C4-2B (cell line): ENCODE data around the gene C1orf159.

ENCODE experiments used
- H3K27ac ChIP-seq: fragments of 450-650 bp; 2 replicates; pipeline ENCODE4 v1.5.1; 2017
- CTCF ChIP-seq: fragments of 450-650 bp; conservative IDR thresholded peaks from 2 replicates; pipeline ENCODE4 v1.5.1; 2017; ENCODE audit warnings: mild to moderate bottlenecking
- ZFX ChIP-seq: fragments of 450-650 bp; IDR thresholded peaks from 2 replicates; pipeline ENCODE4 v1.6.1; 2017

The C1orf159 gene

GRCh38 chr1:1127551-1128451 lies 11.9 kb upstream of the C1orf159 start:
- TF ChIP-seq ZFX (no peak), CTCF (no peak)

GRCh38 chr1:1125945-1126344 lies 10.1 kb upstream of the C1orf159 start:
- no peak for TF ChIP-seq CTCF
- TF ChIP-seq ZFX: no peak
- no peak overlapping the region; the same call in 1 of the 2 replicates for H3K27ac ChIP-seq

More at GRCh38 chr1:1127551-1128451, 11.9 kb upstream of the C1orf159 start:
- H3K27ac ChIP-seq: no peak overlapping the region

GRCh38 chr1:1124786-1125642 lies 9.1 kb upstream of the C1orf159 start:
- H3K27ac ChIP-seq: peak overlapping the region; percentile 58
- TF ChIP-seq ZFX (0 out of 2 replicates have a peak, but pooled peaks have one; percentile 32), CTCF (no peak)

GRCh38 chr1:1124508-1124785 lies 8.6 kb upstream of the C1orf159 start:
- H3K27ac ChIP-seq: peak overlapping the region; percentile 58
- TF ChIP-seq CTCF: no peak
- no peak for TF ChIP-seq ZFX

- peak overlapping the region; percentile 58 for H3K27ac ChIP-seq
- TF ChIP-seq ZFX (no peak), CTCF (no peak)
Measured at GRCh38 chr1:1123581-1124507, 8.0 kb upstream of the C1orf159 start.

GRCh38 chr1:1122981-1123480 lies 7.1 kb upstream of the C1orf159 start:
- TF ChIP-seq CTCF: no peak
- TF ChIP-seq ZFX: no peak
- H3K27ac ChIP-seq: no peak overlapping the region; the same call in 1 of the 2 replicates
